Measurements from ENCODE around the gene ZDHHC1.

ZDHHC1 gene

GRCh38 chr16:67447508-67448076, 31.3 kb upstream of the ZDHHC1 start:
- DNase-seq: peak; percentile 20

GRCh38 chr16:67446968-67447507, 30.8 kb upstream of the ZDHHC1 start:
- DNase-seq: peak; percentile 31

GRCh38 chr16:67445913-67446907, 29.9 kb upstream of the ZDHHC1 start:
- DNase-seq: peak; percentile 40

- no peak for DNase-seq
These were observed 29.2 kb upstream of the ZDHHC1 start for GRCh38 chr16:67445441-67445912.

- no peak for DNase-seq
These were observed 28.8 kb upstream of the ZDHHC1 start for GRCh38 chr16:67445126-67445426.

- DNase-seq: no peak
These were observed 28.2 kb upstream of the ZDHHC1 start for GRCh38 chr16:67444259-67445125.

- no peak for DNase-seq
These were observed 27.0 kb upstream of the ZDHHC1 start for GRCh38 chr16:67443265-67443664.

GRCh38 chr16:67442581-67443255, 26.4 kb upstream of the ZDHHC1 start:
- no peak for DNase-seq

- no peak for DNase-seq
These were observed 25.6 kb upstream of the ZDHHC1 start for GRCh38 chr16:67441907-67442306.

GRCh38 chr16:67441271-67441753, 25.0 kb upstream of the ZDHHC1 start:
- no peak for DNase-seq

- no peak for DNase-seq
These were observed 22.6 kb upstream of the ZDHHC1 start for GRCh38 chr16:67438824-67439393.

GRCh38 chr16:67438098-67438791, 22.0 kb upstream of the ZDHHC1 start:
- DNase-seq: no peak

- DNase-seq: no peak
These were observed 21.2 kb upstream of the ZDHHC1 start for GRCh38 chr16:67437513-67437912.

- no peak for DNase-seq
These were observed 20.4 kb upstream of the ZDHHC1 start for GRCh38 chr16:67436640-67437193.

- no peak for DNase-seq
These were observed 19.5 kb upstream of the ZDHHC1 start for GRCh38 chr16:67435758-67436164.

GRCh38 chr16:67433131-67433719, 16.9 kb upstream of the ZDHHC1 start:
- DNase-seq: no peak

- DNase-seq: no peak
These were observed 16.2 kb upstream of the ZDHHC1 start for GRCh38 chr16:67432506-67432890.

GRCh38 chr16:67431775-67432505, 15.7 kb upstream of the ZDHHC1 start:
- DNase-seq: no peak
